Hepatocyte (in vitro differentiated cells): ENCODE results near the gene KDM4B. TPM values are rescaled to one million over a fixed set of nuclear protein-coding genes. Genes with fewer than 3 reads are reported as not detected.

ENCODE experiments used
- DNase-seq: peaks from one replicate; pipeline ENCODE4 v3.0.0-alpha.2; 2016; ENCODE audit warnings: low spot score
- H2AFZ ChIP-seq: fragments of 200-600 bp; sonication (generic); 2 replicates; pipeline ENCODE4 v1.6.0; 2016; ENCODE audit warnings: antibody characterized with exemption, mild to moderate bottlenecking
- H3K27ac ChIP-seq: fragments of 200-600 bp; sonication (generic); 2 replicates; pipeline ENCODE4 v1.5.1; 2016; ENCODE audit warnings: mild to moderate bottlenecking
- H3K27me3 ChIP-seq: fragments of 200-600 bp; sonication (generic); 2 replicates; pipeline ENCODE4 v1.6.1; 2016
- H3K36me3 ChIP-seq: fragments of 200-600 bp; sonication (generic); replicated peaks from 2 replicates; pipeline ENCODE4 v1.5.1; 2016; ENCODE audit warnings: low read depth; ENCODE audit not compliant: insufficient read depth
- H3K4me1 ChIP-seq: fragments of 200-600 bp; sonication (generic); 2 replicates; pipeline ENCODE4 v1.5.1; 2016; ENCODE audit warnings: mild to moderate bottlenecking, moderate library complexity; ENCODE audit not compliant: insufficient read depth
- H3K4me2 ChIP-seq: fragments of 200-600 bp; sonication (generic); 2 replicates; pipeline ENCODE4 v1.6.0; 2016
- H3K4me3 ChIP-seq: fragments of 200-600 bp; sonication (generic); 2 replicates; pipeline ENCODE4 v1.5.1; 2016; ENCODE audit warnings: mild to moderate bottlenecking
- H3K79me2 ChIP-seq: fragments of 200-600 bp; sonication (generic); 2 replicates; pipeline ENCODE4 v1.6.0; 2017; ENCODE audit warnings: mild to moderate bottlenecking
- H3K9me2 ChIP-seq: fragments of 200-600 bp; sonication (generic); replicated peaks from 2 replicates; pipeline ENCODE4 v1.6.0; 2017; ENCODE audit warnings: mild to moderate bottlenecking; ENCODE audit not compliant: insufficient read depth
- H3K9me3 ChIP-seq: fragments of 200-600 bp; sonication (generic); 2 replicates; pipeline ENCODE4 v1.5.1; 2016; ENCODE audit warnings: low read depth, mild to moderate bottlenecking
- H4K20me1 ChIP-seq: fragments of 200-600 bp; sonication (generic); 2 replicates; pipeline ENCODE4 v1.6.0; 2016; ENCODE audit warnings: mild to moderate bottlenecking; ENCODE audit not compliant: insufficient read depth, poor library complexity, severe bottlenecking
- EZH2 ChIP-seq: fragments of 200-600 bp; sonication (generic); IDR thresholded peaks from 2 replicates; pipeline ENCODE4 v1.6.1; 2016; ENCODE audit warnings: antibody characterized with exemption, mild to moderate bottlenecking, borderline replicate concordance
- EZH2phosphoT487 ChIP-seq: fragments of 200-600 bp; sonication (generic); IDR thresholded peaks from one replicate; pipeline ENCODE4 v1.6.1; 2018; ENCODE audit warnings: antibody characterized with exemption, mild to moderate bottlenecking, low read depth, moderate library complexity; ENCODE audit not compliant: unreplicated experiment, severe bottlenecking
- WGBS: methylation state at CpG from one replicate; pipeline ENCODE4 v1.1.6; 2016; ENCODE audit warnings: low lambda C conversion rate; ENCODE audit errors: missing lambda C conversion rate; 5-methylcytosine and 5-hydroxymethylcytosine counted together
- polyA plus RNA-seq: library from polyadenylated mRNA; unstranded; fragments of >200 nt; fragmentation: Nextera tagmentation; extraction: Ambion mirVana; gene quantifications from 2 replicates; pipeline ENCODE4 v1.2.1, GENCODE V29; 2016
- total RNA-seq: library from RNA; depleted of rRNA; stranded (reverse); fragments of >200 nt; gene quantifications from 2 replicates; pipeline ENCODE4 v1.2.3, GENCODE V29; 2014
- TF ChIP-seq, protein P1 (sequence below): fragments of 200-600 bp; sonication (generic); IDR thresholded peaks from 2 replicates; pipeline ENCODE4 v1.5.1; 2016; ENCODE audit warnings: antibody characterized with exemption, mild to moderate bottlenecking; ENCODE audit not compliant: poor library complexity

KDM4B gene
- total and polyA plus RNA-seq, 2 experiments from 2014 or later: 22.2 to 29.6 TPM

DNA sequence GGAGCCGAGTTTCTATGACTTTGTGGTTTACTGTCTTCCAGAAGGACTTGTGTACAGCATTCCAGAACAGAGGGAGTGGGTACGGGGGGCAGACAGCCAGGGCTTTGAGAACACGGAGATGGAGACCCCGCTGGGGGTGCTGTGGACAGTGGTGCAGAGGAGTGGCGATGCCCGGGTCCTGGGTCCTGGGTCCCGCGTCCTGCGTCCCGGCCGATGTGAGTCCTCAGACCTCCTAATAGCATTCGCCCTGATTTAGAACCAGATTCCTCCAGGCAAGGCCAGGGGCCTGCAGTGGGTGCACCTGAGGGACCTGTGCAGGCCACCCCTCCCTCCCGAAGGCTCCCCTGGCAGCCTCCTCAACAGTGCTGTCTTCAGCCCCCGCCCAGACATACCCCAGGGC is 97.9 kb downstream of the KDM4B start:
- Histone ChIP-seq H2AFZ (no peak overlapping the region), H3K4me1 (no peaks in the 10 kb centered on the region), H3K27ac (no peak overlapping the region), H4K20me1 (peaks cover 2% of the 10 kb centered on the region), H3K9me2 (no peaks in the 10 kb centered on the region), H3K36me3 (no peaks in the 10 kb centered on the region), H3K4me2 (no peak overlapping the region), H3K79me2 (no peaks in the 10 kb centered on the region), H3K4me3 (no peak overlapping the region), H3K9me3 (no peaks in the 10 kb centered on the region), H3K27me3 (no peaks in the 10 kb centered on the region)
- no peak for TF ChIP-seq EZH2
- TF ChIP-seq, protein P1, sequence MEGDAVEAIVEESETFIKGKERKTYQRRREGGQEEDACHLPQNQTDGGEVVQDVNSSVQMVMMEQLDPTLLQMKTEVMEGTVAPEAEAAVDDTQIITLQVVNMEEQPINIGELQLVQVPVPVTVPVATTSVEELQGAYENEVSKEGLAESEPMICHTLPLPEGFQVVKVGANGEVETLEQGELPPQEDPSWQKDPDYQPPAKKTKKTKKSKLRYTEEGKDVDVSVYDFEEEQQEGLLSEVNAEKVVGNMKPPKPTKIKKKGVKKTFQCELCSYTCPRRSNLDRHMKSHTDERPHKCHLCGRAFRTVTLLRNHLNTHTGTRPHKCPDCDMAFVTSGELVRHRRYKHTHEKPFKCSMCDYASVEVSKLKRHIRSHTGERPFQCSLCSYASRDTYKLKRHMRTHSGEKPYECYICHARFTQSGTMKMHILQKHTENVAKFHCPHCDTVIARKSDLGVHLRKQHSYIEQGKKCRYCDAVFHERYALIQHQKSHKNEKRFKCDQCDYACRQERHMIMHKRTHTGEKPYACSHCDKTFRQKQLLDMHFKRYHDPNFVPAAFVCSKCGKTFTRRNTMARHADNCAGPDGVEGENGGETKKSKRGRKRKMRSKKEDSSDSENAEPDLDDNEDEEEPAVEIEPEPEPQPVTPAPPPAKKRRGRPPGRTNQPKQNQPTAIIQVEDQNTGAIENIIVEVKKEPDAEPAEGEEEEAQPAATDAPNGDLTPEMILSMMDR: no peak
- TF ChIP-seq EZH2phosphoT487: no peak
- no peak for DNase-seq
- WGBS: 91% methylated on average over 14 of the region's 14 CpGs

DNA sequence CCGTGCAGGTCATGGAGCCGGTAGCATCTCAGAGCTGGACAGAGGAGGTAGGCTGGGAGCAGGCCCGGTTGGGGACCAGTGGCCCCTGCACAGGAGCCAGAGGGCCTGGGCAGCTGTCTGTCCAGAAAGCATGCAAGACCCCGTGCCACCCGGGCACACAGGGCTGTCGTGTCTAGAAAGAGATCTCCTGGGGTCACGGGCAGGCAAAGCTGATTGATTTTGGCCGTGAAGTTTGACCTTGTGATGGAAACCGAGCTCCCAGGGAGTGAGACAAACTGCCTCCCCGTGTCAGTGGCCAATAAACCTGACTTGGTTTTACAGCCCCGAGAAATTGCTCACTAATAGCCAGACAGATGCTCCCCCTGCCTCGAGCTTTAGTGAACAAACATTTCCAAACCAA is 98.8 kb downstream of the KDM4B start:
- Histone ChIP-seq H3K4me1 (no peaks in the 10 kb centered on the region), H3K9me3 (no peaks in the 10 kb centered on the region), H2AFZ (no peak overlapping the region), H3K27ac (peak overlapping the region; percentile 55), H3K36me3 (no peaks in the 10 kb centered on the region), H3K79me2 (no peaks in the 10 kb centered on the region), H4K20me1 (peaks cover 2% of the 10 kb centered on the region), H3K27me3 (no peaks in the 10 kb centered on the region), H3K4me3 (no peak overlapping the region), H3K9me2 (no peaks in the 10 kb centered on the region), H3K4me2 (no peak overlapping the region)
- DNase-seq: peak; percentile 49
- TF ChIP-seq EZH2: no peak
- no peak for TF ChIP-seq EZH2phosphoT487
- TF ChIP-seq, protein P1: no peak
- 54% methylated on average over 12 of the region's 12 CpGs for WGBS

DNA sequence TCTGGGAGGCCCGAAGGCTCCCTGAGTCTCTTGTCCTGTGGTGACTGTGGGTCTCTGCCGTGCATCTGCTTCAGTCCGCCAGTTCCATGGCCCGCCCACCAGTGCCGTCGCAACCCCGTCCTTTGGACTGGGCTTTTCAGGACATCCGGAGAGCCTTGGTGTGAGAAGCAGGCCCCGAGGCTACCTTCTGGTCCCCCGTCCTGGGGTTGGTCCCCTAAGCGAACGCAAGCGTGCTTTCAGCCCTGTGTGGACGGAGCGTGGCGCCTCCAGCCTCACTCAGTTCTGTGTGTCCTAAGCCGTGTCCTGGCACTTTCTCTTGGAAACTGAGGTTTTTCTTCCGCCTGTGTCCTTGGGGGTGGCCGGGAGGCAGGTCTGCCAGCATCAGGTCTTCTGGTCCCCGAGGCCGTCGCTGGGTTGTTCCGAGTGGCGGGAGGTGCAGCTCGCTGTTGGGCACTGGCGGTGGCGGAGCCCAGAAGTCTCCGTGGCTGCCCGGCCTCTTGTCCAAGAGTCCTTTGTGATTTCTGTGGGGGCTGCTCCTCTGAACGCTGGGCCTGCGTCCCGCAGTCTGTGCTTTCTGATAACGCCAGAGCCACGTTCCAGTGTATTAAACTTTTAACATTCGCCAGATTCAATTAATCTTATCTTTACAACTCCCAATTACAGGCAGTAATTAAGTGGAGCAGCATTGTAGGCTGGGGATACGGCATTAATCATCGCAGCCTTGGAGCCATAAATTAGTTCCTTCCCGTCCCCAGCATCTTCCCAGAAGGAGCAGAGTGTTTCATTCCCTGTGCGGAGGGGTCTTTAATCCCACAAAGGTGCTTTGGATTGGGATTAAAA is 99.5 kb downstream of the KDM4B start:
- H3K36me3 ChIP-seq: no peaks in the 10 kb centered on the region
- no peaks in the 10 kb centered on the region for H3K4me1 ChIP-seq
- TF ChIP-seq, protein P1: no peak
- TF ChIP-seq EZH2: no peak
- TF ChIP-seq EZH2phosphoT487: no peak
- H3K27me3 ChIP-seq: no peaks in the 10 kb centered on the region
- no peak for DNase-seq
- 71% methylated on average over 39 of the region's 39 CpGs for WGBS
- H3K9me3 ChIP-seq: no peaks in the 10 kb centered on the region
- peak overlapping the region; percentile 59 for H3K27ac ChIP-seq
- H3K4me3 ChIP-seq: no peak overlapping the region
- H3K9me2 ChIP-seq: no peaks in the 10 kb centered on the region
- no peak overlapping the region for H2AFZ ChIP-seq
- no peaks in the 10 kb centered on the region for H4K20me1 ChIP-seq
- no peak overlapping the region for H3K4me2 ChIP-seq
- H3K79me2 ChIP-seq: no peaks in the 10 kb centered on the region
